Measurements from ENCODE around the gene MADD.

The MADD gene

GRCh38 chr11:47373876-47374719 is 104.2 kb downstream of the MADD start:
- DNase-seq (ENCODE audit: insufficient read length) (peak; percentile 82), FAIRE-seq (peak; percentile 89)
- TF ChIP-seq TAF1 (IDR thresholded peaks at IDR 0.05; ENCODE audit: borderline replicate concordance, low read depth, low read length) (no peak), POLR2AphosphoS5 (IDR thresholded peaks at IDR 0.05; ENCODE audit: low read depth, low read length) (no peak), POLR2A (IDR thresholded peaks at IDR 0.05; ENCODE audit: low read depth, low read length) (no peak)

GRCh38 chr11:47374720-47375019 is 104.7 kb downstream of the MADD start:
- TF ChIP-seq POLR2AphosphoS5 (IDR thresholded peaks at IDR 0.05; ENCODE audit: low read depth, low read length) (no peak), POLR2A (IDR thresholded peaks at IDR 0.05; ENCODE audit: low read depth, low read length) (no peak), TAF1 (IDR thresholded peaks at IDR 0.05; ENCODE audit: borderline replicate concordance, low read depth, low read length) (no peak)
- no peak for FAIRE-seq
- DNase-seq (ENCODE audit: insufficient read length), result no peak

- FAIRE-seq, result no peak
- DNase-seq (ENCODE audit: insufficient read length), result no peak
- TF ChIP-seq TAF1 (IDR thresholded peaks at IDR 0.05; ENCODE audit: borderline replicate concordance, low read depth, low read length) (no peak), POLR2AphosphoS5 (IDR thresholded peaks at IDR 0.05; ENCODE audit: low read depth, low read length) (no peak), POLR2A (IDR thresholded peaks at IDR 0.05; ENCODE audit: low read depth, low read length) (no peak)
Measured at GRCh38 chr11:47375020-47375419, 105.1 kb downstream of the MADD start.

- DNase-seq (ENCODE audit: insufficient read length), result no peak
- FAIRE-seq, result no peak
Measured at GRCh38 chr11:47375546-47376085, 105.7 kb downstream of the MADD start.

GRCh38 chr11:47376107-47376524 is 106.2 kb downstream of the MADD start:
- peak; percentile 64 for FAIRE-seq
- TF ChIP-seq POLR2A (IDR thresholded peaks at IDR 0.05; ENCODE audit: low read depth, low read length) (no peak), POLR2AphosphoS5 (IDR thresholded peaks at IDR 0.05; ENCODE audit: low read depth, low read length) (0 out of 2 replicates have a peak, but pooled peaks have one; percentile 0)
- DNase-seq (ENCODE audit: insufficient read length), result no peak

More at GRCh38 chr11:47375546-47376085, 105.7 kb downstream of the MADD start:
- no peak for TF ChIP-seq POLR2AphosphoS5 (IDR thresholded peaks at IDR 0.05; ENCODE audit: low read depth, low read length)
- TF ChIP-seq POLR2A (IDR thresholded peaks at IDR 0.05; ENCODE audit: low read depth, low read length), result no peak
- TF ChIP-seq TAF1 (IDR thresholded peaks at IDR 0.05; ENCODE audit: borderline replicate concordance, low read depth, low read length), result no peak

GRCh38 chr11:47376525-47377371 is 106.8 kb downstream of the MADD start:
- TF ChIP-seq POLR2AphosphoS5 (IDR thresholded peaks at IDR 0.05; ENCODE audit: low read depth, low read length), result no peak
- TF ChIP-seq TAF1 (IDR thresholded peaks at IDR 0.05; ENCODE audit: borderline replicate concordance, low read depth, low read length), result no peak
- peak; percentile 40; the same call in 1 of the 2 replicates for TF ChIP-seq POLR2A (IDR thresholded peaks at IDR 0.05; ENCODE audit: low read depth, low read length)
- DNase-seq (ENCODE audit: insufficient read length) (no peak), FAIRE-seq (peak; percentile 89)

- no peak for DNase-seq (ENCODE audit: insufficient read length)
- no peak for FAIRE-seq
- TF ChIP-seq POLR2AphosphoS5 (IDR thresholded peaks at IDR 0.05; ENCODE audit: low read depth, low read length) (no peak), POLR2A (IDR thresholded peaks at IDR 0.05; ENCODE audit: low read depth, low read length) (no peak), TAF1 (IDR thresholded peaks at IDR 0.05; ENCODE audit: borderline replicate concordance, low read depth, low read length) (no peak)
Measured at GRCh38 chr11:47377571-47378009, 107.7 kb downstream of the MADD start.

- peak; percentile 80 for DNase-seq (ENCODE audit: insufficient read length)
- peak; percentile 95 for FAIRE-seq
- TF ChIP-seq POLR2A (IDR thresholded peaks at IDR 0.05; ENCODE audit: low read depth, low read length) (peak; percentile 77), POLR2AphosphoS5 (IDR thresholded peaks at IDR 0.05; ENCODE audit: low read depth, low read length) (peak; percentile 87), TAF1 (IDR thresholded peaks at IDR 0.05; ENCODE audit: borderline replicate concordance, low read depth, low read length) (peak; percentile 56; the same call in 1 of the 2 replicates)
Measured at GRCh38 chr11:47378010-47378835, 108.3 kb downstream of the MADD start, which contains the start of gene SPI1. TSS of gene SPI1 (minus strand) at chr11:47378547. CDS start at chr11:47378353, 194 bp downstream.

- TF ChIP-seq POLR2AphosphoS5 (IDR thresholded peaks at IDR 0.05; ENCODE audit: low read depth, low read length) (no peak), TAF1 (IDR thresholded peaks at IDR 0.05; ENCODE audit: borderline replicate concordance, low read depth, low read length) (no peak), POLR2A (IDR thresholded peaks at IDR 0.05; ENCODE audit: low read depth, low read length) (no peak)
- DNase-seq (ENCODE audit: insufficient read length) (no peak), FAIRE-seq (peak; percentile 5)
Measured at GRCh38 chr11:47378836-47379170, 108.9 kb downstream of the MADD start.

- DNase-seq (ENCODE audit: insufficient read length), result no peak
- peak; percentile 54 for FAIRE-seq
- TF ChIP-seq POLR2A (IDR thresholded peaks at IDR 0.05; ENCODE audit: low read depth, low read length) (no peak), TAF1 (IDR thresholded peaks at IDR 0.05; ENCODE audit: borderline replicate concordance, low read depth, low read length) (no peak), POLR2AphosphoS5 (IDR thresholded peaks at IDR 0.05; ENCODE audit: low read depth, low read length) (no peak)
Measured at GRCh38 chr11:47379317-47379716, 109.4 kb downstream of the MADD start.
